ENCODE results near the gene PDZRN4. TPM values are rescaled to one million over a fixed set of nuclear protein-coding genes. Genes with fewer than 3 reads are reported as not detected.
"Not testable (repeated sequence)": the region's sequence is repeated elsewhere in the genome, so short reads cannot be mapped to it uniquely, and the experiment has no call there.

Gene PDZRN4
- polyA plus RNA-seq, 1 donor: 6.6 TPM

GRCh38 chr12:41564816-41565215 lies 376.7 kb downstream of the PDZRN4 start:
- no peak for DNase-seq

- DNase-seq: no peak
These were observed 378.6 kb downstream of the PDZRN4 start for GRCh38 chr12:41566703-41567102.

- no peak for DNase-seq
These were observed 385.3 kb downstream of the PDZRN4 start for GRCh38 chr12:41573445-41573844.

GRCh38 chr12:41576925-41577324 lies 388.8 kb downstream of the PDZRN4 start:
- no peak for DNase-seq

GRCh38 chr12:41577995-41578394 lies 389.9 kb downstream of the PDZRN4 start:
- no peak for DNase-seq

GRCh38 chr12:41585784-41586183 lies 397.7 kb downstream of the PDZRN4 start:
- no peak for DNase-seq

- no peak for DNase-seq
These were observed 399.5 kb downstream of the PDZRN4 start for GRCh38 chr12:41587574-41587973.

- no peak for DNase-seq
These were observed 401.8 kb downstream of the PDZRN4 start for GRCh38 chr12:41589878-41590277.

GRCh38 chr12:41596190-41596589 lies 408.1 kb downstream of the PDZRN4 start:
- DNase-seq: no peak

GRCh38 chr12:41604830-41605229 lies 416.7 kb downstream of the PDZRN4 start:
- no peak for DNase-seq

GRCh38 chr12:41605545-41606305 lies 417.6 kb downstream of the PDZRN4 start:
- no peak for DNase-seq

- DNase-seq: no peak
These were observed 418.6 kb downstream of the PDZRN4 start for GRCh38 chr12:41606468-41607445.

GRCh38 chr12:41612892-41613557 lies 424.9 kb downstream of the PDZRN4 start:
- no peak for DNase-seq

- DNase-seq: not testable (repeated sequence)
These were observed 427.1 kb downstream of the PDZRN4 start for GRCh38 chr12:41615174-41615573.

GRCh38 chr12:41619705-41620104 lies 431.6 kb downstream of the PDZRN4 start:
- DNase-seq: no peak

GRCh38 chr12:41621291-41621690 lies 433.2 kb downstream of the PDZRN4 start:
- DNase-seq: no peak

All from left kidney (tissue), 2 donors.